ENCODE measurements around the gene SHC4.
"Not testable (repeated sequence)": the region's sequence is repeated elsewhere in the genome, so short reads cannot be mapped to it uniquely, and the experiment has no call there.

The SHC4 gene

DNA sequence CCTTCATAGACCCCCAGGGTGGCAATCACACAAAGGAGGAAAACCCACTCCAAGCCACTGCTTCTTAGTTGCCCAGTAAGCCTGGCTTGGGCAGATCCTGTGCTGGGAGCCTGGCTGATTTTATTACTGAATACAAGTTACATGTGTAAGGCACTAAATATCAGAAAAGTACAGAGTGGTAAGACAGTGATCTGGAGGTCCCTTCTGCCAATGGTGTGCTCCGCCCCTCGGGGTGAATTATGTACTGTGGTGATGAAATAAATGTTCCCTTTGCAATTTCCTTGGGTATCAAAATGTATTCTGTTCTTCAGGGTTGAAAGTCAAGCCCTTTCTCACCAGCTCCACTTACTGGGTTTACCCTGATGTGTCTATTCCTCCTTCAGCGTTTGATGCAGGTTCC lies 47.0 kb downstream of the SHC4 start:
- no peak for DNase-seq

DNA sequence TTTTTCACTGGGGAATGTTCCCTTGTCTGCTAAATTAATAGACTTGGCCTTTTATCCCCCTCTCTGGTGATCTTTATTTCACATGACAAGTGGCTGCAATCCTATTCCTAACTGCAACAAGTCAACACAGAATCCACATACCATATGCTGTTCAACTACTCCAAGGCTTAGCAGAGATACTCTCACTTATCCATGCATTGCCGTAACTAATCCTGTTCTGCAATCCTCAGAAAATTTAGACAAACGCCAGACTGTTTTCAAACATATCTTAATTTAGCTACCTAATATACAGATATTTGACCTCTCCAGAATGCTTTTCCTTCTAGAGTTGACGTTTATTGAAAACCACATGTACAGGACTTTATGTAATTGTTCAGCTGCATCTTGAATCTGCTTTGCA lies 47.9 kb downstream of the SHC4 start:
- no peak for DNase-seq

DNA sequence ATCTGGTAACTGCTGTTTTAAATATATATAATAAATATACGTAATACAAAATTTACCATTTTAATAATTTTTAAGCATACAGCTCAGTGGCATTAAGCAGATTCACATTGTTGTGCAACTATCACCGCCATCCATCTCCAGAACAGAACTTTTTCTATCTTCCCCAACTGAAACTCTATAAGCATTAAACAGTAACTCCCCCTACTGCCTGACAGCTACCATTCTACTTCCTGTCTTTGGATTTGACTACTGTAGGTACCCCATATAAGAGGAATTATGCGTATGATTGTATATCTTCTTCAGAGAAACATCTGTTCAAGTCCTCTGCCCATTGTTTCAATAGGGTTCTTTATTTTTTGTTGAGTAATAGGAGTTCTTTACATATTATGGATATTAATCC lies 49.0 kb downstream of the SHC4 start:
- no peak for DNase-seq

DNA sequence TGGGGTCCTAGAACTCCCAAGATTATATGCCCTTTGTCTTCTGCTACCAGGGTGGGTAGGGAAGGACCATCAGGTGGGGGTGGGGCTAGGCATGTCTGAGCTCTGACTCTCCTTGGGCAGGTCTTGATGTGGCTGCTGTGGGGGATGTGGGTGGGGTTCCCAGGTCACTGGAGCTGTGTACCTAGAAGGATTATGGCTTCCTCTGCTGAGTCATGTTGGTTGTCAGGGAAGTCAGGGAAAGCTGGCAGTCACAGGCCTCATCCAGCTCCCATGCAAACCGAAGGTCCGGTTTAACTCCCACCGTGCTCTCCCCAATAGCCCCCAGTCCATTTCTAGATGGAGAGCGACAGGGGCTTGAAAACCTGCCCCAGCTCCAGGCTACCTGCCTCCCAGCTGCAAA lies 50.6 kb downstream of the SHC4 start:
- peak; percentile 9 for DNase-seq

DNA sequence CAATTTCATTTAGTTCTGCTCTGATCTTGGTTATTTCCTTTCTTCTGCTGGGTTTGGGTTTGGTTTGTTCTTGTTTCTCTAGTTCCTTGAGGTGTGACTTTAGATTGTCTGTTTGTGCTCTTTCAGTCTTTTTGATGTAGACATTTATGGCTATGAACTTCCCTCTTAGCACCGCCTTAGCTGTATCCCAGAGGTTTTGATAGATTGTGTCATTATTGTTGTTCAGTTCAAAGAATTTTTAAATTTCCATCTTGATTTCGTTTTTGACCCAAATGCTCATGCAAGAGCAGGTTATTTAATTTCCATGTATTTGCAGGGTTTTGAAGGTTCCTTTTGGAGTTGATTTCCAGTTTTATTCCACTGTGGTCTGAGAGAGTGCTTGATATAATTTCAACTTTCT lies 53.2 kb downstream of the SHC4 start:
- not testable (repeated sequence) for DNase-seq

DNA sequence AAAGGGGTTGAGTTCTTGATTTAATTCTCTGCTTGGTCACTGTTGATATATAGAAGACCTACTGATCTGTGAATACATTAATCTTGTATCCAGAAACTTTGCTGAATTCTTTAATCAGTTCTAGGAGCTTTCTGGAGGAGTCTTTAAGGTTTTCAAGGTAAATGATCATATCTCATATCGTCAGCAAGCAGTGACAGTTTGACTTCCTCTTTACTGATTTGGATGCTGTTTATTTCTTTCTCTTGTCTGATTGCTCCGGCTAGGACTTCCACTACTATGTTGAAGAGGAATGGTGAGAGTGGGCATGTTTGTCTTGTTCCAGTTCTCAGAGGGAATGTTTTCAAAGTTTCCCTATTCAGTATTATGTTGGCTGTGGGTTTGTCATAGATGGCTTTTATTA lies 54.4 kb downstream of the SHC4 start:
- not testable (repeated sequence) for DNase-seq

DNA sequence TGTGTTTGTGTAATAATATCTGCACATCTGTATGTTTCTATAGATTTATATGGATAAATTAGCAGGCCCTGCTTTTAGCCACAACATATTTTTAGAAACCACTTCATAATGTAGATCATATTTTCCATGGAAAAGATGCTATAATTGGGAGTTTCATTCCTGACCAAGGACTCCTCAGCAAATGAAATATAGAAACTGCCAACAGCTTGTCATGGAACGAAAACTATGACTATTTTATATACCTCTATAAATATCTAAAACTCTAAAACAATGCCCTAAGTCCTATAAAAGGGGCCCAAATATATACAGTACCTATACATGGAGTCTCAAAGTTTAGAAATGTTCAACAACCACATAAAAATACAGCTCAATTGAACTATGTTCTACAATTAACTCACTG lies 57.9 kb downstream of the SHC4 start:
- no peak for DNase-seq

DNA sequence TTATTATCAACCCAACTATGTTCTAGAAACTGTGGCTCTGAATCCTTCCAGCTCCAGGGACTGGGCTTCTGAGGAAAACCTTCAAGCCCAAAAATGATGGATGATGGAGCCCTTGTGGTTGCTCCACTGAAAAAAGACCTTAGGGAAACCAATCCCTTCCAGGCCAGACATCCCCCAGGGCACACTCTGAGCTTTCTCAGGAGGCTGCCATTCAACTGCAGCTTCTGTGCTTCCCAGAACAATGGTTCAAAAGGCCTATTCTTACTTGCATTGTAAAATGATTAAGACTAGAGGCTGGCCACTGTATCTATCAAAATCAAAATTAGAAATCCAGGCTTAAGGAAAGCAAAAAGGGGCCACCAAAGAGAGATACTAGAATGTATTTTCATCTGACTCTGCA lies 58.5 kb downstream of the SHC4 start:
- DNase-seq: no peak

DNA sequence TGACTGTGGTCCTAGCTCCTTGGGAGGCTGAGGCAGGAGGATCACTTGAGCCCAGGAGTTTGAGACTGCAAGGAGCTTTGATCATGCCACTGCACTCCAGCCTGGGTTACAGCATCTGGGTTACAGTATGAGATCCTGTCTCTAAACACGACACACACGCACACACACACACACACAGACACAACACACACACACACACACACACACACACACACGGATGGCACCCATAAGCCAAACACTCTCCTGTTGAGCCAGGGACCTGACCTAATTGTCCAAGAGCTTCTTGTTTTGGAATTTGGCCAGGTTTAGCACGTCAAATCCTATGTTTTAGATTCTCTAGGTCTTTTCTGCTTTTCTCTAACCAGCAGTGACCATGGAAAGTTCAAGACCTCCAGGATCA lies 59.0 kb downstream of the SHC4 start:
- no peak for DNase-seq

DNA sequence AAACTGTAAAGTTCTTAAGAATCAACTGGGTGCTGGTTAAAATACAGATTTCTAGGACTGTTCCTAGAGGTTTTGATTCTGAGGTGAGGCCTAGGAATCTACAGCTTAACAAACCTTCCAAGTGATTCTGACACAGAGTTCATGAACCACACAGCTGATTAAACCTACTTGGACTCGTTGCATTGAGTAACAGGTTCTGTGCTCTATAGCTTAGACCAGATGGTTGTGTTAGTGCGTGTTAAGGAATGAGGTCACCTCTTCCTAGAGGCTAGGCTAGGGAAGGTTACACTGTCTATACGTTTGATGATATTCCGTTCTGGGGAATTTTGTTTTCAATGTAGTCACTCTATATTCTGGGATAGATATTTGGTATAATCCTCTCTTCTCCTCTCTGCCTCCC lies 63.9 kb downstream of the SHC4 start:
- DNase-seq: no peak

DNA sequence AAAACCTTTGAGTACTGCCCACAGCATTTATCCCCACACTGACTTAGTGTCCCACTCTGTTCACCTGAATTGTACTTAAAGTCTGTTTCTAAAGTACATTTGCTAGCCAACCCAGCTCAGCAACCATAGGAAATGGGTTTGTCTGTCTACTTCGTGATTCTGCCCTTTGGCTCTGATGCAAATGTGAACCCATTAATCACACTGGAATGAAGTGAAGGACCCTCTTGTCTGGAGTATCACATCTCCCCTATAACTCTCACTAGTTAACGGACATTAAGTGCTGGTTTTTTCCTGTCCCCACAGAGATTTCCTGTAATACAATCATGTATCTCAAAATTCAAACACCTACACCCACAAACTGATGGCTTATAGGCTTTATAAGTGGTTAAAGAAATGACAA lies 65.3 kb downstream of the SHC4 start:
- DNase-seq: no peak

DNA sequence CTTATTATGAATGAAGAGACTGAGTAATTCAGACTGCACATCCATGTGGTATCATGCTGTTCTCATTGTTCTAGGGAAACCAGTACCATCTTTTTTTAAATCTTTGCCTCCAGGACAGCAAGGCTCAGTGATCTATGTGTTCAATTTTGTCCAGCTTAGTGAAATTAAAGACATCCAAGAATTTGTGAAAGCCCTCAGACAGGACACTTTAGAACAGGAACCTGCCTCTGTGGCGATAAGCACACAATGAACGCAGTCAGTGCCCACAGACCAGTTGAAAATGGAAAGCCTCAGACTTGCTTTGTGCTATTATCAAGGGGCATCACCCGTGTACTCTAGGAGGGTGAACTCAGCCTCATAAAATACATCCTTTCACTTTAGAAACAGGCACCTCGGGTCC lies 65.7 kb downstream of the SHC4 start:
- no peak for DNase-seq

DNA sequence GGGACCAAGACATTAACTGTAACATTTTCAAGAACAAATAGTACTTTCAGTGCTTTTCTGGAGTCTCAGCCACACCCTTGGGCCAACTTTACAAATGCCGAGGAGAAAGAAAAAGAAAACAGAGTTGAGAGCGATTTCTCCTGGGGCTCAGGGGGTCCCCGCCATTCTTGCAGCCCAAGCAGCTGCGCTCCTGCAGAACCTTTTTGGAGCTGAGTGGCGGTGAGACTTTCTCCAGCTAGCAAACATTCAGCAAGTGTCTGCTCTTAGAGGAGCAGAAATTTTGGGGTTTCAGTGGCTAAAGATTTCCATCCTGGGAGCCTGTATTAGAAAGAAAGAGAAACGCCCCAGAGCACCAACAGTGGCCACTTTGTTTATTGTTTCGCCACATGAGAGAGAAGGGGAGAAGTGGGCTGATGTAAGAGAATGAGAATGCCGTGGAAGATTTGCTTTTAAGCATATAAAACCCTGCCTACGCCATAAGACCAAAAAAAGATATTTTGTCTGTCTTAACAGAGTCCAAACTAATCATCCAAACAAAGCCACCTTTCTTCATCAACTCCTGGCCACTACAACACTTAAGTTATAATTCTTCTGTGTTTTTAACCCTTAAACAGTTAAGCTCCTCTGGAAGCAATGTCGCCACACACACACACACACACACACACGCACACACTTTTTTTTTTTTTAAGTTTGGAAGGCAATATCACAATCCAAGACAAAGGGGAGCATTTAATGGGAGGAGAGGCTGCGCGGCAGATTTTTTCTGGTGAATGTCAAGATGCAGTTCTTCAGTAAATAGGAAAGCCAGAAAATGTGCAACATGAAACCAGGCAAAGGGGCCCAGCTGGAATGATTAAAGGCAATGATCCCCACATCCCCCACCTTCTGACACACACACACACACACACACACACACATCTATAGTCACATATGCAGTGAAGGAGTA lies 66.6 kb downstream of the SHC4 start:
- DNase-seq: peak; percentile 79

DNA sequence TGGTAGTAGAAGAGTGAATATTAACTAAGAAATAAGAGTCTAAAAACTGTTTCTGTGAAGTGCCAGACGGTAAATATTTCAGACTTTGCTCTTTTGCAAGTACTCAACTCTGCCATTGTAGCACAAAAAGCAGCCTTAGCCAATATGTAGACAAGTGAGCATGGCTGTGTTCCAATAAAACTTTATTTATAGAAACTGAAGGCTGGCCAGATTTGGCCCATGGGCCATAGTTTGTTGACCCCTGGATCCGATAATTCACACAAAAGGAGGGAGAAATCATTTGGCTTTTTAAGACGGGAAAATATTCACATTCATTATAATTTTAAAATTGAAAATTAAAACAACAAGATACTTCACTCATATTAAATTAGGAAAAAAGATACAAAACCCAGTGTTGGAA lies 70.4 kb downstream of the SHC4 start:
- no peak for DNase-seq

DNA sequence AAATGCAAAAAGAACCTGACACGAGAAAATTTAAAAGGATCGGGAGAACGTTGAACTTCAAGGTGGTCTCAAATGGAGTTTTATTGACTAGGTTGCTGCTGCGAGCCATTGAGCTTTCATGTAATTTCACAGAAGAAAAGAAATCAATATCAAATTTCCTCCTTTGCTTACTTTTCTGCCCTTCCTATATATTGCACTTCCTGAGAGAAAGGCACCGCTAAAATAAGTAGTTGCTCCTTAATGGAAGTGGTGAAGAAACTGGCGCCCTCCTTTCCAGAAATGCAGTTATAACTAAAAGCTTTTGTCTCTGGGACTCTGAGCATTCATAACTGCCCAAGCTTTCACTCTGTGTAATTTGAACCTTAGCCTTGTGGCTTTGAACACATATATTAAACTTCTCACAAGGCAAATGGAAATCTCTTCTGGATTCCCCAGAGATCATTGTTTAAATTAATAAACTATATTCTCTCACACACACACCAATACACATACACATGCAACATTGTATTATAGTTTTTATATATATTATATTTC lies 72.4 kb downstream of the SHC4 start:
- no peak for DNase-seq

DNA sequence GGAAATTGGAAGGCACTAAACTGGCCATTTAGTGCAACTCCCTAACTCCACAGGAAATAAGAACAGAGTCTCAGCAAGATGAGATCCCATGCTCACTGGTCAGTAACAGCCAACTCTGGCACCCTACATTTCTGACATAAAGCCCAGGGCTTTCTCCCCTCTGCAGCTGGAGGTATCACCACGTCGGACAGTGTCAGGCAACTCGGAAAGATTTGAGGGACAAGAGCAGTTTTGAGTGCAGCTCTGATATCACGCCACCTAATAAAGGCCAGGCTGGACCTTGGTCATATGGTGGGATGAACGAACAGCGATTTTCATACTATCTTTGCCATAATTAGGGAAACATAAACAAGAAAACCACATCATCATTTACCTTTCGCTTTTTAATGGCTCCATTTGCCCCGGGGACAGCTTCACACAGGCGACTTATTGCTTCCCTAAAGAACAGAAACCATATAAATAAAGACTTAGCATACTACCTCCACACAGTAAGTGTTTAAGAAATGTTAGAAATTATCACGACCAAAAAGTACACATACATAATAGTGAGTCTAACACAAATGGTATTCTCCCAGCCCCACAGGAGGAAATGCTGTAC lies 73.2 kb downstream of the SHC4 start:
- DNase-seq: no peak

DNA sequence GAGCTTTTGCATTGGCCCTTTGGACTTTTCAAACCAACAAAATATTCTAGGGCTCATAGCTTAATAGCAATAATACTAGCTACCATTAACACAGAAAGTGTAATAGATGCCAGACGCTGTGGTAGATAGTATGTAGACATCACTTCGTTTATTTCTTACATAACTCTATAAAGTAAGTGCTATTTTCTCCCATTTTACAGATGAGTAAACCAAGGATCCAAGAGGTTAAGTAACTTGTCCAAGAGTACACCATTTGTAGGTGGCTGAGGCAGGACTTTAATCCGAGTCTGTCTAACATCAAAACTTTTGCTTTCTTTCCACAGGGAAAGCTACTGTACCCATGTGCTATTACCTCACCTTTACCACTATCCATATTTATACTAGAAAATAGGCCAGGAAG lies 73.8 kb downstream of the SHC4 start:
- no peak for DNase-seq

DNA sequence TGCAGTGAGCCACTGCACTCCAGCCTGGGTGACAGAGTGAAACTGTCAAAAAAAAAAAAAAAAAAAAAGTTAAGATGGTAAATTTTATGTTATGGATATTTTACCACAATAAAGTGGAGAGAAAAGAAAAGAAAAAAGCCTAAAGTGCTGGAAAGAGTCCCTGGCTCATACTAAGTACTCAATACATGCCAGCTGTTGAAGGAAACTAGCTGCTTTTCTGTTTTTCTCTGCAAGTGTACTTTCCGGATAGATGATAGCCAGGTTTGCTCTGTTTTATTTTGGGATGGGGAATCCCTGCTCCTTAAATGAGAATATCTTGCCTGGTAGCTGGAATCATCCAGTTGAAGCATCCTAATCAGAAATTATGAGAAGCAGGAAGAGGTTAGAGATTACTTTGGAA lies 74.9 kb downstream of the SHC4 start:
- DNase-seq: no peak

DNA sequence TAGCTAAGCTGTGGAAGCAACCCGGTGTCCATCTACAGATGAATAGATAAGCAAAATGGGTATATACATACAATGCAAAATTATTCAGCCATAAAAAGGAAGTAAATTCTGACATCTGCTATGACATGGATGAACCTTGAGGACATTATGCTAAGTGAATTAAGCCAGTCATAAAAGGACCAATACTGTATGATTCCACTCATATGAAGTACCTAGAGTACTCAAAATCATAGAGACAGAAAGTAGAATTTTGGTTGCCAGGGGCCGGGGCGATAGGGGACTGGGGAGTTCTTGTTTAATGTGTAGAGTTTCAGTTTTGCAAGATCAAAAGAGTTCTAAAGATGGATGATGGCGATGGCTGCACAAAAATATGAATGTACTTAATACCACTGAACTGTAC lies 75.5 kb downstream of the SHC4 start:
- DNase-seq: no peak

DNA sequence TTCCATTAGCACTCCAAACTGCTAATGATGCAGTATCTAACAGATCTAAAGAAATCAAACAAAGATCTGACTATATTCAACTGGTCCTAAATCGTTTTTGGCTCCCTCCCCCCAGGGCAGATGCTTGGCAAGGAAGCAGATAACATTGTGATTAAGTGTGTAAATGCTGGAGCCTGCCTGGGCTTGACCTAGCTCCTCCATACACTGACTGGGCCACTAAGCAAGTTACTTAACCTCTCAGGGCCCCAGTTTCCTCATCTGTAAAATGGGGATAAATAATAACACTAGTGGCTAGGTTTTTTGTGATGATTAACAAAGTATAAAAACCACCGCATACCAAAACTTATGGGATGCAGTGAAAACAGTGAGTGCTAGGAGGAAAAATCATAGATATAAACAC lies 76.6 kb downstream of the SHC4 start:
- no peak for DNase-seq

DNA sequence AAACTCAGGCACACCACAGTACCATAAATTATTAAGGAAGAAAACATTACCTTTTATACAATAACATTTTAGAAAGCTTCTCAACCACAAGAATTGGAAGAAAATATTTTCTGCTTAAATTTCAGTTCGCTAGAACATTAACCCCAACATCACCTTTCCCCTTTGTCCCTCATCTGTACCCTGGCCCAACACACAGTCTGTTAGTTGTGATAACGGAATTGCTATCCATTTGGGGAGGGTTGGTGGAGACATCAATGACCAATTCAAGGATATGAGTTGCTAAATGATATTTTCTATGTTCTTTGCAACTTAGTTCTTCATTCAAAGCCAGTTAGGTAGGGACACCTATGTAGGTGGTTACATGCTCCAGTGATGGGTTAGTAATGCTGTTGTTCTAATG lies 80.0 kb downstream of the SHC4 start:
- DNase-seq: no peak

DNA sequence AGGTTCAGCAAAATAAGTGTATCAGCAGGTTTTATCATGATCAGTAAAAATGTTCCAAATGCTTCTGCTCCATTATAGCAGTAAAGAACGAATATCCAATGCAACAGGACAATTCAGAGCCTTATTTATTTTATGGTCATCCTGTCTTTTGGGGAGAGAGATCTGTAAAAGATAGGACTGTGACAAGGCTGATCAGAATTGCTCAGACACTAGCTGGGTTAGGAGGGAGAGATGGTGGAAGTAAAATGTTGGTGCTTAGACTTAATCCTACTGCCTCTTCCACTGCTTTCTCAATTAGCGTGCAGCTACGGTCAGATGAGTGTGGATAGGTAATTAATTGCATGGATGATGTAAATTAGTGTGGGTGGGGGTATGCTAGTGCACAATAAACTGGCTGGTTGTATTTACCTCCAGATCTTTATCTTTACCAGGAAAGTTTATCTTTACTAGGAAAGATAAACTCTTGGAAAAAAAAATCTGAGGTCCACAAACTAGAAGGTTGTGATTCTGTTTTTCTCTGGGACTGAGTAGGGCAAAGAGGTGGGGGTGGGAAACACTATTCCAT lies 83.6 kb downstream of the SHC4 start:
- DNase-seq: no peak

DNA sequence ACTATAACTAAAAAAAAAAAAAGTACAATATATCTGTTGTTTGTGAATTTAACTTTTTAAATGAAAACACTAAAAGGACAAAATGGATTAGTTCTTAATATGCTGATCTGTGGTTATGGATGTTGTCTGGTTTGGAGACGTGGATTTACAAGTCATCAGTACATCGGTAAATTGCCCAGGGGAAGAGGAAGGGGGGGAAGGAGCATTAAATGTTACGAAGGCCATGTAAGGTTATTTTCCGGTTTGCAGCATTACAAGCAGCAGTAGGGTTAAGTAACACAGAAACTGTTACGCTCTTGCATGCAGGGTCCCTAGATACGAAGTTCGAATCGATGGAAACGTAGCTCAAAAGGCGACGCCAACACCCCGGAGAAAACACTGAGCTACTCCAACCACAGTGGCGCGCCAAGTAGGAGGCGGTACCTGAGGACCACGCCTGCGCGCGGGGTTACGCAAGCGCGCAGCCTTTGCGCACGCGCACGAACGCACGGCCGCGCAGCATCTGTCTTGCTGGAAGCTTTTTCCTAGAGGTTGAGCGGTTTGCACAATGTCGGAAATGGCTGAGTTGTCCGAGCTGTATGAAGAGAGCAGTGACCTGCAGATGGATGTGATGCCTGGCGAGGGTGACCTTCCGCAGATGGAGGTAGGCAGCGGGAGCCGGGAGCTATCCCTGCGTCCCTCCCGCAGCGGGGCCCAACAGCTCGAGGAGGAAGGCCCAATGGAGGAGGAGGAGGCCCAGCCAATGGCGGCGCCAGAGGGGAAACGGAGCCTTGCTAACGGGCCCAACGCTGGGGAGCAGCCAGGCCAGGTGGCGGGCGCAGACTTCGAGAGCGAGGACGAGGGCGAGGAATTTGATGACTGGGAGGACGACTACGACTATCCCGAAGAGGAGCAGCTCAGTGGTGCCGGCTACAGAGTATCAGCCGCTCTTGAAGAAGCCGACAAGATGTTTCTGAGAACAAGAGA lies 85.8 kb downstream of the SHC4 start, which contains the start of gene EID1:
Gene EID1, plus strand, starts transcription at position 505 of the 966 bp plus-strand sequence. Its CDS starts 43 bp downstream, at position 548.
- DNase-seq: peak; percentile 94
